ENCODE results near the gene PLCH1.
"Not testable (repeated sequence)": the region's sequence is repeated elsewhere in the genome, so short reads cannot be mapped to it uniquely, and the experiment has no call there.

The PLCH1 gene

GRCh38 chr3:155629556-155629955, 115.3 kb downstream of the PLCH1 start:
- no peaks in the 10 kb centered on the region for H4K20me1 ChIP-seq (ENCODE audit: control insufficient read depth, insufficient read depth, low read depth, low read length)
- no peaks in the 10 kb centered on the region for H3K79me2 ChIP-seq (ENCODE audit: control insufficient read depth, low read length)
- no peak overlapping the region for H3K4me3 ChIP-seq (ENCODE audit: low read length)
- no peaks in the 10 kb centered on the region for H3K9me2 ChIP-seq (replicated peaks; ENCODE audit: control insufficient read depth, low read length)
- no peaks in the 10 kb centered on the region for H3K27me3 ChIP-seq (ENCODE audit: control insufficient read depth, low read length)
- no peaks in the 10 kb centered on the region for H3K9me3 ChIP-seq (ENCODE audit: control insufficient read depth, insufficient read depth, low read length)
- H3K4me2 ChIP-seq (ENCODE audit: low read length) = no peak overlapping the region
- no peaks in the 10 kb centered on the region for H3K36me3 ChIP-seq (ENCODE audit: control insufficient read depth, low read length)
- no peak for TF ChIP-seq EZH2phosphoT487 (IDR thresholded peaks at IDR 0.05; ENCODE audit: borderline replicate concordance, low read length)
- no peak for TF ChIP-seq CTCF (IDR thresholded peaks at IDR 0.05; ENCODE audit: low read depth, low read length, poor library complexity, severe bottlenecking)
- no peak overlapping the region for H3K27ac ChIP-seq (ENCODE audit: low read depth, low read length)
- H3K4me1 ChIP-seq (ENCODE audit: control insufficient read depth, low read length) = no peaks in the 10 kb centered on the region
- H3F3A ChIP-seq (ENCODE audit: control insufficient read depth, insufficient read depth) = no peaks in the 10 kb centered on the region

- H3K36me3 ChIP-seq (ENCODE audit: control insufficient read depth, low read length) = no peaks in the 10 kb centered on the region
- no peaks in the 10 kb centered on the region for H3K4me1 ChIP-seq (ENCODE audit: control insufficient read depth, low read length)
- no peaks in the 10 kb centered on the region for H3K9me2 ChIP-seq (replicated peaks; ENCODE audit: control insufficient read depth, low read length)
- H3K27me3 ChIP-seq (ENCODE audit: control insufficient read depth, low read length) = no peaks in the 10 kb centered on the region
- no peaks in the 10 kb centered on the region for H3K9me3 ChIP-seq (ENCODE audit: control insufficient read depth, insufficient read depth, low read length)
- H3F3A ChIP-seq (ENCODE audit: control insufficient read depth, insufficient read depth) = no peaks in the 10 kb centered on the region
- TF ChIP-seq CTCF (IDR thresholded peaks at IDR 0.05; ENCODE audit: low read depth, low read length, poor library complexity, severe bottlenecking) (no peak), EZH2phosphoT487 (IDR thresholded peaks at IDR 0.05; ENCODE audit: borderline replicate concordance, low read length) (no peak)
- no peak overlapping the region for H3K27ac ChIP-seq (ENCODE audit: low read depth, low read length)
- H4K20me1 ChIP-seq (ENCODE audit: control insufficient read depth, insufficient read depth, low read depth, low read length) = no peaks in the 10 kb centered on the region
- no peak overlapping the region for H3K4me3 ChIP-seq (ENCODE audit: low read length)
- no peak overlapping the region for H3K4me2 ChIP-seq (ENCODE audit: low read length)
- H3K79me2 ChIP-seq (ENCODE audit: control insufficient read depth, low read length) = no peaks in the 10 kb centered on the region
These were observed 115.8 kb downstream of the PLCH1 start for GRCh38 chr3:155629056-155629455.

GRCh38 chr3:155622647-155623046, 122.2 kb downstream of the PLCH1 start:
- H3K36me3 ChIP-seq (ENCODE audit: control insufficient read depth, low read length); H3K27ac ChIP-seq (ENCODE audit: low read depth, low read length); H4K20me1 ChIP-seq (ENCODE audit: control insufficient read depth, insufficient read depth, low read depth, low read length); H3K9me3 ChIP-seq (ENCODE audit: control insufficient read depth, insufficient read depth, low read length); H3K4me2 ChIP-seq (ENCODE audit: low read length); H3F3A ChIP-seq (ENCODE audit: control insufficient read depth, insufficient read depth); H3K79me2 ChIP-seq (ENCODE audit: control insufficient read depth, low read length); H3K27me3 ChIP-seq (ENCODE audit: control insufficient read depth, low read length); H3K4me1 ChIP-seq (ENCODE audit: control insufficient read depth, low read length); H3K9me2 ChIP-seq (replicated peaks; ENCODE audit: control insufficient read depth, low read length); H3K4me3 ChIP-seq (ENCODE audit: low read length): not testable (repeated sequence)

GRCh38 chr3:155620552-155620951, 124.3 kb downstream of the PLCH1 start:
- H3K9me2 ChIP-seq (replicated peaks; ENCODE audit: control insufficient read depth, low read length); H3K79me2 ChIP-seq (ENCODE audit: control insufficient read depth, low read length); H3F3A ChIP-seq (ENCODE audit: control insufficient read depth, insufficient read depth); H3K36me3 ChIP-seq (ENCODE audit: control insufficient read depth, low read length); H3K4me1 ChIP-seq (ENCODE audit: control insufficient read depth, low read length); H3K9me3 ChIP-seq (ENCODE audit: control insufficient read depth, insufficient read depth, low read length); H3K27ac ChIP-seq (ENCODE audit: low read depth, low read length); H3K4me2 ChIP-seq (ENCODE audit: low read length); H3K4me3 ChIP-seq (ENCODE audit: low read length); H4K20me1 ChIP-seq (ENCODE audit: control insufficient read depth, insufficient read depth, low read depth, low read length); H3K27me3 ChIP-seq (ENCODE audit: control insufficient read depth, low read length): not testable (repeated sequence)
